Measurements from ENCODE around the gene FOXF1.

FOXF1 gene

DNA sequence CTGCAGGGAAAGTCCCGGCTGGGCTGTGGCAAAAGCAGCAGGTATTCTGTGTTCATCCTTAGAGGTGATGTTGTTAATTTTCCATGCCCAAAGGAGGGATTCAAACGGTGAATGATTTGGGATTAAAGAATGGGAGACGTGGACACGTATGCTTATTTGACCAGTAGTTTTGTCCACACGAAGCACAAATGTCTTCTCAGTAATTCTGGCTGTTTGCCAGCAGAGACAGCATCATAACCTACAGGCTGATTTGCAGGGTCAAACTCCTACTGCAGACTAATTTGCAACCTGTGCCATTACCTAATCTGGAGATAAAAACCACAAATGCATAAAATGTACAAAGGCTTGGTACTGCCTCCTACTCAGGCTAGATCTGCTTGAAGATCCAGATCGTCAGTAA, 30.6 kb downstream of the FOXF1 start:
- peaks cover 58% of the 10 kb centered on the region for H3K36me3 ChIP-seq (ENCODE audit: insufficient read depth, low read length)
- no peak overlapping the region for H2AFZ ChIP-seq (ENCODE audit: low read depth, low read length)
- H3K27ac ChIP-seq (ENCODE audit: low read length), result no peak overlapping the region
- no peaks in the 10 kb centered on the region for H3K9me3 ChIP-seq (ENCODE audit: insufficient read depth, low read length, severe bottlenecking)
- H4K20me1 ChIP-seq (ENCODE audit: insufficient read depth, low read length), result no peaks in the 10 kb centered on the region
- no peak for TF ChIP-seq EZH2 (IDR thresholded peaks at IDR 0.05; ENCODE audit: borderline replicate concordance, low read depth, low read length, severe bottlenecking)
- TF ChIP-seq, protein P1, sequence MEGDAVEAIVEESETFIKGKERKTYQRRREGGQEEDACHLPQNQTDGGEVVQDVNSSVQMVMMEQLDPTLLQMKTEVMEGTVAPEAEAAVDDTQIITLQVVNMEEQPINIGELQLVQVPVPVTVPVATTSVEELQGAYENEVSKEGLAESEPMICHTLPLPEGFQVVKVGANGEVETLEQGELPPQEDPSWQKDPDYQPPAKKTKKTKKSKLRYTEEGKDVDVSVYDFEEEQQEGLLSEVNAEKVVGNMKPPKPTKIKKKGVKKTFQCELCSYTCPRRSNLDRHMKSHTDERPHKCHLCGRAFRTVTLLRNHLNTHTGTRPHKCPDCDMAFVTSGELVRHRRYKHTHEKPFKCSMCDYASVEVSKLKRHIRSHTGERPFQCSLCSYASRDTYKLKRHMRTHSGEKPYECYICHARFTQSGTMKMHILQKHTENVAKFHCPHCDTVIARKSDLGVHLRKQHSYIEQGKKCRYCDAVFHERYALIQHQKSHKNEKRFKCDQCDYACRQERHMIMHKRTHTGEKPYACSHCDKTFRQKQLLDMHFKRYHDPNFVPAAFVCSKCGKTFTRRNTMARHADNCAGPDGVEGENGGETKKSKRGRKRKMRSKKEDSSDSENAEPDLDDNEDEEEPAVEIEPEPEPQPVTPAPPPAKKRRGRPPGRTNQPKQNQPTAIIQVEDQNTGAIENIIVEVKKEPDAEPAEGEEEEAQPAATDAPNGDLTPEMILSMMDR (IDR thresholded peaks at IDR 0.05; ENCODE audit: borderline replicate concordance, extremely low read depth, low read length, poor library complexity, severe bottlenecking), result no peak
- H3K27me3 ChIP-seq (ENCODE audit: insufficient read depth, low read length, poor library complexity), result no peaks in the 10 kb centered on the region
- no peak overlapping the region for H3K4me2 ChIP-seq (ENCODE audit: insufficient read depth, low read length)
- no peaks in the 10 kb centered on the region for H3K4me1 ChIP-seq (ENCODE audit: insufficient read depth, low read length)
- no peak overlapping the region for H3K4me3 ChIP-seq (ENCODE audit: low read depth in 1 of 2, low read length in 2 of 2)
- no peak for ATAC-seq (ENCODE audit: insufficient read depth, low read depth)
- DNase-seq, result no peak
- H3K79me2 ChIP-seq (ENCODE audit: insufficient read depth, low read length), result no peaks in the 10 kb centered on the region
- no peak overlapping the region for H3K9ac ChIP-seq (ENCODE audit: low read depth, low read length)

DNA sequence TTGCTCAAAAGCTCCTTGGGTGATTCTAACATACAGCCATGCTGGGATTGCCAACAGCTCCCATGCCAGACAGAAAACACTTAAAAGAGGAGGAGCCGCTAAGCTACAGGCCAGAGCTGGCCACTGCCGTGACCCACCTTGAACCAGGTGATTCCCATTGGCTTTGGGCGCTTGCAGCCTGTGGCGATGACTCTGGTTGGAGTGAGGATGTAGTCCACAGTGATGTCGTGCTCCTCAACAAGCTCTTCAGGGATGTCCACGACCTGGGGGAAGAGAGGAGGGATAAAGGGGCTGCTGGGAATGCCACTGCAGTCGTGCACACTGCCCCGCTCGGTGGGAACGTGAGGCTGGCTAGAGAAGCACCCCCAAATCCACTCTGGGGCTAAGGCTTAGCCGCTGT, 31.2 kb downstream of the FOXF1 start:
- DNase-seq (no peak), ATAC-seq (ENCODE audit: insufficient read depth, low read depth) (no peak)
- Histone ChIP-seq H4K20me1 (ENCODE audit: insufficient read depth, low read length) (no peaks in the 10 kb centered on the region), H3K27ac (ENCODE audit: low read length) (no peak overlapping the region), H3K9me3 (ENCODE audit: insufficient read depth, low read length, severe bottlenecking) (no peaks in the 10 kb centered on the region), H3K4me2 (ENCODE audit: insufficient read depth, low read length) (no peak overlapping the region), H3K27me3 (ENCODE audit: insufficient read depth, low read length, poor library complexity) (no peaks in the 10 kb centered on the region), H3K9ac (ENCODE audit: low read depth, low read length) (no peak overlapping the region), H2AFZ (ENCODE audit: low read depth, low read length) (no peak overlapping the region), H3K4me3 (ENCODE audit: low read depth in 1 of 2, low read length in 2 of 2) (no peak overlapping the region), H3K4me1 (ENCODE audit: insufficient read depth, low read length) (no peaks in the 10 kb centered on the region), H3K36me3 (ENCODE audit: insufficient read depth, low read length) (peaks cover 59% of the 10 kb centered on the region), H3K79me2 (ENCODE audit: insufficient read depth, low read length) (no peaks in the 10 kb centered on the region)
- TF ChIP-seq, protein P1 (IDR thresholded peaks at IDR 0.05; ENCODE audit: borderline replicate concordance, extremely low read depth, low read length, poor library complexity, severe bottlenecking), result no peak
- no peak for TF ChIP-seq EZH2 (IDR thresholded peaks at IDR 0.05; ENCODE audit: borderline replicate concordance, low read depth, low read length, severe bottlenecking)

DNA sequence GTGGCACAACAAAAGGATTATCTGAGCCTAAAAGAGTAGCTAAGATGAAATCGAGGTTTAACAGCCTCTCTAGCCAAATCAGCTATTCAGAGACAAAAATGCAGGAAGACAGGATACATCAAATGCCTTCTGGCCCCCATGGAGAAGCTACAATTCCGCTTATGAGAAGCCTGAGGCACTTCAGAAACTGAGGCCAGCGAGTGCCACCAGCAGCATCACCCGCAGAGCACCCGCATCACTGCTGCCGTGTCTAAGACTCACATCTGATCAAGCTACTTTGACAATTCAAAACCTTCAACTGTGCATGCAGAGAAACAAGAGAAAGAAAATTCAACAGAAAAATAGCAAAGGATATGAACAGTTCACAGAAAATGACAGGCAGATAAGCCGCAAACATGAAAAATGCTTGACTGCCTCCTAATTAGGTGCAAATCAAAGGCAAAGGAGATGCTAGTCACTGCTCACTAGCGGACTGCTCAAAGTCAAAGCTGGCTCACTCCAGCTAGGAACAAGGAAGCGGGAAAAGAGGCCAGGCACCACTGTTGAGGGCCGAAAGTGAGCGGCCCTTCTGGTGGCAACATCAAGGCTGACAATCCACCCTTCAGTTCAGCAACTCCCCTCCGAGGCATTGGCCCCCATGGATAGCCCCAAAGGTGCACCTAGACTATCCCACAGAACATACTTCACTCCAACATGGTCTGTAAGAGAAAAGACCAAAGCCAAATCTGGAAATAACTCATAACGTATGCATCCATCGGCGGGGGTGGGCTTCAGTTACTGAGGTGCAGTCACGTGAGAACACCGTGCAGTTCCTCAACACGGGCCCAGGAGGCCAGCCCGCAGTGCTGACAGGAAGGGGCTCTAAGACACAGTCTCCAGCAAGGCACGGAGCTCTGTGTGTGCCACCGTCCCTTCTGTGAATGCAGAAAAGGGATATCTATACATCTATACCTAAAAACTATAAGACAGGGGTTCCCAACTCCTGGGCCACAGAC, 32.7 kb downstream of the FOXF1 start:
- H3K4me2 ChIP-seq (ENCODE audit: insufficient read depth, low read length), result no peak overlapping the region
- H2AFZ ChIP-seq (ENCODE audit: low read depth, low read length), result no peak overlapping the region
- H3K27me3 ChIP-seq (ENCODE audit: insufficient read depth, low read length, poor library complexity), result no peaks in the 10 kb centered on the region
- H3K27ac ChIP-seq (ENCODE audit: low read length), result no peak overlapping the region
- DNase-seq, result no peak
- no peak overlapping the region for H3K9ac ChIP-seq (ENCODE audit: low read depth, low read length)
- no peak overlapping the region for H3K4me3 ChIP-seq (ENCODE audit: low read depth in 1 of 2, low read length in 2 of 2)
- H3K36me3 ChIP-seq (ENCODE audit: insufficient read depth, low read length), result peaks cover 60% of the 10 kb centered on the region
- no peak for ATAC-seq (ENCODE audit: insufficient read depth, low read depth)
- H4K20me1 ChIP-seq (ENCODE audit: insufficient read depth, low read length), result no peaks in the 10 kb centered on the region
- no peaks in the 10 kb centered on the region for H3K4me1 ChIP-seq (ENCODE audit: insufficient read depth, low read length)
- TF ChIP-seq, protein P1 (IDR thresholded peaks at IDR 0.05; ENCODE audit: borderline replicate concordance, extremely low read depth, low read length, poor library complexity, severe bottlenecking), result no peak
- TF ChIP-seq EZH2 (IDR thresholded peaks at IDR 0.05; ENCODE audit: borderline replicate concordance, low read depth, low read length, severe bottlenecking), result no peak
- H3K9me3 ChIP-seq (ENCODE audit: insufficient read depth, low read length, severe bottlenecking), result no peaks in the 10 kb centered on the region
- no peaks in the 10 kb centered on the region for H3K79me2 ChIP-seq (ENCODE audit: insufficient read depth, low read length)
